ENCODE results near the gene RCSD1.

Gene RCSD1

GRCh38 chr1:167618366-167618765 lies 11.7 kb upstream of the RCSD1 start:
- DNase-seq = no peak

GRCh38 chr1:167618789-167619188 lies 11.2 kb upstream of the RCSD1 start:
- DNase-seq = no peak

GRCh38 chr1:167620002-167620401 lies 10.0 kb upstream of the RCSD1 start:
- DNase-seq = no peak

GRCh38 chr1:167621780-167622313 lies 8.2 kb upstream of the RCSD1 start:
- no peak for DNase-seq

- no peak for DNase-seq
These were observed 6.1 kb upstream of the RCSD1 start for GRCh38 chr1:167623951-167624350.

GRCh38 chr1:167625040-167625823 lies 4.8 kb upstream of the RCSD1 start:
- DNase-seq = no peak

GRCh38 chr1:167627615-167627864 lies 2.5 kb upstream of the RCSD1 start:
- DNase-seq = no peak

- no peak for DNase-seq
These were observed 2.0 kb upstream of the RCSD1 start for GRCh38 chr1:167627865-167628641.

- no peak for DNase-seq
These were observed 1.1 kb upstream of the RCSD1 start for GRCh38 chr1:167628741-167629515.

GRCh38 chr1:167630568-167631385 lies 745 bp downstream of the RCSD1 start:
- DNase-seq = no peak

GRCh38 chr1:167631386-167631935 lies 1.4 kb downstream of the RCSD1 start:
- DNase-seq = no peak

GRCh38 chr1:167631936-167632614 lies 2.0 kb downstream of the RCSD1 start:
- DNase-seq = no peak

GRCh38 chr1:167633258-167633944 lies 3.4 kb downstream of the RCSD1 start:
- no peak for DNase-seq

GRCh38 chr1:167634435-167634834 lies 4.4 kb downstream of the RCSD1 start:
- DNase-seq = no peak

- peak; percentile 31 for DNase-seq
These were observed 5.2 kb downstream of the RCSD1 start for GRCh38 chr1:167635156-167635648.

GRCh38 chr1:167635941-167636340 lies 5.9 kb downstream of the RCSD1 start:
- no peak for DNase-seq

- DNase-seq = no peak
These were observed 8.0 kb downstream of the RCSD1 start for GRCh38 chr1:167638064-167638463.

GRCh38 chr1:167640051-167640450 lies 10.0 kb downstream of the RCSD1 start:
- no peak for DNase-seq

GRCh38 chr1:167641786-167642500 lies 11.9 kb downstream of the RCSD1 start:
- DNase-seq = no peak

- DNase-seq = no peak
These were observed 12.4 kb downstream of the RCSD1 start for GRCh38 chr1:167642501-167642826.
